Thoracic aorta (tissue), 2 donors: Measurements from ENCODE around the gene ZNF286A. TPM values are rescaled to one million over a fixed set of nuclear protein-coding genes. Genes with fewer than 3 reads are reported as not detected.
"Not testable (repeated sequence)": the region's sequence is repeated elsewhere in the genome, so short reads cannot be mapped to it uniquely, and the experiment has no call there.

Experiments used
- ATAC-seq: fragments of 150-250 bp; one replicate; pipeline ENCODE4 v1.8.0; 2017; ENCODE audit warnings: low read depth; ENCODE audit not compliant: insufficient number of reproducible peaks, low FRiP score
- DNase-seq: peaks from one replicate; pipeline ENCODE4 v3.0.0-alpha.2; 2020; ENCODE audit warnings: low spot score
- H3K27ac ChIP-seq, 2 donors: fragments of 200-600 bp; sonication (generic); 1 replicate in 1 of 2; 2 replicates in 1 of 2; pipeline ENCODE4 v1.5.1; 2016; ENCODE audit warnings: mild to moderate bottlenecking in 2 of 2, moderate library complexity in 2 of 2
- H3K27me3 ChIP-seq: fragments of 200-600 bp; sonication (generic); replicated peaks from 2 replicates; pipeline ENCODE4 v1.6.0; 2016; ENCODE audit warnings: mild to moderate bottlenecking; ENCODE audit not compliant: insufficient read depth
- H3K36me3 ChIP-seq: fragments of 200-600 bp; sonication (generic); one replicate; pipeline ENCODE4 v1.5.1; 2016
- H3K4me1 ChIP-seq, 2 donors: fragments of 200-600 bp; sonication (generic); 1 replicate in 1 of 2; 2 replicates in 1 of 2; pipeline versions ENCODE4 v1.5.1 to v1.6.0; 2016; ENCODE audit warnings: low read depth in 2 of 2, mild to moderate bottlenecking in 1 of 2; ENCODE audit not compliant: control insufficient read depth in 1 of 2
- H3K4me3 ChIP-seq: fragments of 200-600 bp; sonication (generic); 2 replicates; pipeline ENCODE4 v1.5.1; 2016; ENCODE audit warnings: mild to moderate bottlenecking
- H3K9me3 ChIP-seq: fragments of 200-600 bp; sonication (generic); 2 replicates; pipeline ENCODE4 v1.5.1; 2016
- total RNA-seq, 2 donors: library from RNA; depleted of rRNA; stranded (reverse); fragments of >200 nt; gene quantifications; one replicate each; pipeline versions ENCODE4 v1.1.0 to v1.2.3, GENCODE V29; 2016
- TF ChIP-seq, protein P1 (sequence below): fragments of 200-600 bp; sonication (generic); IDR thresholded peaks from one replicate; pipeline ENCODE4 v1.5.1; 2019; ENCODE audit warnings: antibody characterized with exemption

Gene ZNF286A
- 10 to 100 TPM in 1 of 2 donors, 1 to 10 TPM in 1; 7.6 to 22.4 TPM for total RNA-seq

DNA sequence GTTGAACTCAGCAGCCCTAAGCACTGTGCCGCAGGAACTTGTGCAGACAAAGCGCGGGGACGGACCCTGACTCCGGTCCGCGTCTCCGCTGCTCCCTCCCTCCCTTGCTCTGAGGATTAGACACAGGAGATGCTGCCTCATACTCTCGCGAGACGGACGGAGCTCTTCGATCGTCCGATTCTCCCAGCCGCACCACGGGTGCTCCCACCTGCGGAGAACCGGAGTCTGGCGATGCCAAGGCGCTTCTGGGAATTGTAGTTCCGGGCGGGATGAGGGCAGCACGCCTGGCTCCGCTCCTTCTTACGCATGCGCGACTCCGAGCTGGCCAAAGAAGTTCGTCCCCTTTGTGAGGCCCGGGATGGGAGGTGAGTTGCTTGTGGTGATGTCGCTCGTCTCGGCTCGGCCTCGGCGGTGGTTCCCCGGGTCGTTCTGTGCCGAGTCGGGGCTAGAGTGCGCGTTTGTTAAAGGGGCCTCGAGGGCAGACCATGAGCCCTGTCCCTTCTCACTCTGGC lies at the start of gene ZNF286A:
TSS of gene ZNF286A (plus strand) at position 340 of the 512 bp plus-strand sequence. CDS start 578 bp downstream, outside the sequence.
- DNase-seq, result peak; percentile 94
- peak; percentile 99 for ATAC-seq
- not testable (repeated sequence) for H3K27me3 ChIP-seq, H3K9me3 ChIP-seq, H3K36me3 ChIP-seq, H3K4me1 ChIP-seq
- H3K27ac ChIP-seq, result peak within 1 kb of the TSS in 1 of 2 donors; percentile 34
- peak within 1 kb of the TSS; percentile 78 for H3K4me3 ChIP-seq

DNA sequence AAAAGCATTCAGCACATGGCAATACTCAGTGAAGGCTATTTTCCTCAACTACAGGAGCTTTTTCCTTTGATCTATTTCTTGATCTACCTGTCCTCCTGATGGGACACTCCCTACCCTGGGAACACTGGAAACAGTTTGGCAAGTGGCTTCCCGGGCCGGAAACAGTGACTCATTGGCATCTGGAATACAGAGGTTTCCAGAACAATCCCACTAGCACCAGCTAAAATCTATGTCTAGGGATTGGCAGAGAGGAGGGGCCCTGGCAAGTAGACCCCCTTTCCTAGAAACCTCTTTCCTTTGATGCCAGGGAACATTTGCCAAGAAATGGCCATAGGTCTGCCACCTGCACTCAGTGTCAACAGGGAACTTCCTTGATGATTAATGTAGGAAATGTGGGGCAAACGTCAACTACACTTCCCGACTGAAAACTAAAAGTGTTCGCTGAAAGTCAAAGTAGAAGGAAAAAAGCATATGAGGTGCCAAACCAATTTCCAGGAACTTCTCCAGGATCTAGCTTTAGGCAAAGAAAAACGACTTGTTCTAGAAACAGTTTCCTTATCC lies 49.6 kb upstream of the ZNF286A start:
- H3K9me3 ChIP-seq, result no peaks in the 10 kb centered on the region
- DNase-seq (no peak), ATAC-seq (peak; percentile 12)
- H3K4me1 ChIP-seq, result peaks cover 9 to 36% of the 10 kb centered on the region in 2 donors
- no peaks in the 10 kb centered on the region for H3K27me3 ChIP-seq
- H3K4me3 ChIP-seq, result peak overlapping the region; percentile 76
- no peaks in the 10 kb centered on the region for H3K36me3 ChIP-seq
- peak overlapping the region; percentile 37 to 60 for H3K27ac ChIP-seq
- TF ChIP-seq, protein P1, sequence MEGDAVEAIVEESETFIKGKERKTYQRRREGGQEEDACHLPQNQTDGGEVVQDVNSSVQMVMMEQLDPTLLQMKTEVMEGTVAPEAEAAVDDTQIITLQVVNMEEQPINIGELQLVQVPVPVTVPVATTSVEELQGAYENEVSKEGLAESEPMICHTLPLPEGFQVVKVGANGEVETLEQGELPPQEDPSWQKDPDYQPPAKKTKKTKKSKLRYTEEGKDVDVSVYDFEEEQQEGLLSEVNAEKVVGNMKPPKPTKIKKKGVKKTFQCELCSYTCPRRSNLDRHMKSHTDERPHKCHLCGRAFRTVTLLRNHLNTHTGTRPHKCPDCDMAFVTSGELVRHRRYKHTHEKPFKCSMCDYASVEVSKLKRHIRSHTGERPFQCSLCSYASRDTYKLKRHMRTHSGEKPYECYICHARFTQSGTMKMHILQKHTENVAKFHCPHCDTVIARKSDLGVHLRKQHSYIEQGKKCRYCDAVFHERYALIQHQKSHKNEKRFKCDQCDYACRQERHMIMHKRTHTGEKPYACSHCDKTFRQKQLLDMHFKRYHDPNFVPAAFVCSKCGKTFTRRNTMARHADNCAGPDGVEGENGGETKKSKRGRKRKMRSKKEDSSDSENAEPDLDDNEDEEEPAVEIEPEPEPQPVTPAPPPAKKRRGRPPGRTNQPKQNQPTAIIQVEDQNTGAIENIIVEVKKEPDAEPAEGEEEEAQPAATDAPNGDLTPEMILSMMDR, result no peak

DNA sequence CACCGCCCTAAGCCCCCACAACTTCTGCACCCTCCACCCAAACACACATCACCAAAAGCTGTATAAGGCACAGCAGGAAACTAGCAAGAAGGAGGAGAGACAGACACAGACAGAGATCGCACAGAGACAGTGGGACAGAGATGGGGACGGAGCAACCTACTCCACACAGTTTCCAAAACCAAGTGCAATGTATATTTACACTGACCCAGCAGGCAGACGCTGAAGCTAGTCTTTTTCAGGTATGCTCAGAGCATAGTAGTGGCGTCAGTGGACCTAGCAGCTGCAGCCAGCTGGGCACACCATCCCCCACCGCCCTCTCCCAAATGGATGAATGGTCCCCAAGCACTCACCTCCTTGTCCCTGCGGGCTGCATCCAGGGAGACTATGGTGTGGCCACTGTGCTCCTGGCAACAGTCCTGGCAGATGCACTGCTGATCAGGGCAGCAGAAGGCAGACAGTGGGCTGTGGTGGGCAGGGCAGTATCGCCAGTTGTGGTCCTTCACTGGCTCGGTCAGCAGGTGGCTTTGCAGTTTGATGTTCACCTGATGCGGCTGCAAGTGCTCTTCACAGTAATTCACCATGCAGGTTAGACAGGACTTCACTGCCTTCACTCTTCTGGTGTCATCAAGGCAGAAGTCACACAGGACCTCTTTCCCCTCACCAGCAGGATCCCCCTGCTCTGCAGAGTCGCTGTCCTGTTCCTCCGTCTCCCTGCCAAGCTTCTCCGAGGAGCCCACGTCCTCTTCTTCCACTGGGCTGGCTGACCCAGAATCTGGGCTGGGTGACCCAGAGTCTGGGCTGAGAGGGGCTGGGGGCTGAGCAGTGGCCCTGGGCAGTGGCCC lies 48.6 kb upstream of the ZNF286A start:
- Histone ChIP-seq H3K36me3 (no peaks in the 10 kb centered on the region), H3K27ac (peak overlapping the region; percentile 60 to 72), H3K9me3 (no peaks in the 10 kb centered on the region), H3K27me3 (no peaks in the 10 kb centered on the region), H3K4me3 (peak overlapping the region; percentile 76), H3K4me1 (peaks cover 9 to 30% of the 10 kb centered on the region in 2 donors)
- ATAC-seq (no peak), DNase-seq (no peak)
- TF ChIP-seq, protein P1, result no peak

DNA sequence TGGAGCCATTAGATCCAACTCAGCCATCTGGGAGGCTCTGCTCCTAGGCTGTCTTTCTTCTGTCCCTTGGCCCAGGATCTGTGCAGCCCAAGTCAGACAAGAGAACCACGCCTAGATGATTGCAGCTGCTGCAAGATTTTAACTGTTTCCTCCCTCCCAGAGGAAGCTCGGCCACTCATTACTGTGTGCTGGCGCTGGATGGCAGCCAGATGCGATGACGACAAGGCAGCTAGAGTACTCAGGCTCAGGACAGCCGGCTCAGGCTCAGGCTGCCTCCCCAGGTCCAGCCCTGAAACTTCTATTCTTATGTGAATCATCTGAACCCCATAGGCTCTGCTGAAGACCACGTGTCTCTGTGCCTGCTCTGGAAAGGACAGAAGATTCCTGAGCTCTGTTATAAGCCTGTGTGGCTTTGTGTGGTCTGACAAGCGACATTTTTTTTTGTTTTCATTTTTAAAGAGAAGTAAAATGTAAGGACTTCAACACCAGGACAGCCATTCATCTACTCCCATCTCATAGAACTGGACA lies 47.9 kb upstream of the ZNF286A start:
- Histone ChIP-seq H3K4me1 (peaks cover 9 to 30% of the 10 kb centered on the region in 2 donors), H3K36me3 (no peaks in the 10 kb centered on the region), H3K27ac (peak overlapping the region; percentile 60 to 72), H3K9me3 (no peaks in the 10 kb centered on the region), H3K4me3 (peak overlapping the region; percentile 76), H3K27me3 (no peaks in the 10 kb centered on the region)
- peak; percentile 95 for ATAC-seq
- TF ChIP-seq, protein P1, result no peak
- peak; percentile 91 for DNase-seq

DNA sequence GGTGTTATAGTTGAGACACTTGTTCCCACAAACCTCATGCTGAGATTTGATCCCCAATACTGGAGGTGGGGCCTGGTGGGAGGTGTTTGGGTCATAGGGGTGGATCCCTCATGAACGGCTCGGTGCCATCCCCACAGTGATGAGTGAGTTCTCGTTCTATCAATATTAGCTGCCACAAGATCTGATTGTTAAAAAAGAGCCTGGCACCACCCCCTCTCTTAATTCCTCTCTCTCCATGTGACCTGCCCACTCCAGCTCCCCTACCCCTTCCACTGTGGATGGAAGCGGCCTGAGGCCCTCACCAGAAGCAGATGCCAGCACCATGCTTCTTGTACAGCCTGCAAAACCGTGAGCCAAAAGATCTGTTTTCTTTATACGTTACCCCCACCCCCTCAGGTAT lies 46.6 kb upstream of the ZNF286A start:
- TF ChIP-seq, protein P1, result no peak
- DNase-seq (no peak), ATAC-seq (no peak)
- Histone ChIP-seq H3K27me3 (no peaks in the 10 kb centered on the region), H3K4me1 (peaks cover 9 to 30% of the 10 kb centered on the region in 2 donors), H3K9me3 (no peaks in the 10 kb centered on the region), H3K27ac (no peak overlapping the region), H3K36me3 (no peaks in the 10 kb centered on the region), H3K4me3 (no peak overlapping the region)

DNA sequence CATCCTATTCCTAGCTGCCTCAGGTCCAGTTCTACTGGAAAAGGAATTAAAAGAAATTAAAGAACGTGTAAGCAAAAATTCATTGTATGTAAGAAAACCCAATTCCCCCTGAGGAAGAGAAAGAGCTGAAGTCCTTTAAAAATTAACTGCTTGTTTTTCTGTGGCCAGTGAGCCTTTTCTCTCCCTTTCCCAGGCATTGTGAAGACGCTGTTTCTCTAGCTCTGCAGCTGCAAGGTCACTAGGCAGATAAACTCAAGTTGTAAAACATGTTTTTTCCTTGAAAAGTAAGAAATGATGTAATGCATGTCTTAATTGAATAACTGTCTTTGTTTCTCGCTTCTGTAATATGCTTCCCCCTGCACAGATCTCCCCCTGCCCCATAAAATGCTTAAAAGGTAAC lies 45.2 kb upstream of the ZNF286A start:
- H3K4me1 ChIP-seq, result peaks cover 9 to 19% of the 10 kb centered on the region in 2 donors
- not testable (repeated sequence) for ATAC-seq, H3K4me3 ChIP-seq, DNase-seq, H3K9me3 ChIP-seq, H3K27ac ChIP-seq, H3K27me3 ChIP-seq, H3K36me3 ChIP-seq
